Testis (tissue), 3 donors: ENCODE results near the gene NUP58. TPM values are rescaled to one million over a fixed set of nuclear protein-coding genes. Genes with fewer than 3 reads are reported as not detected.

ENCODE experiments used
- DNase-seq: peaks from one replicate; pipeline ENCODE4 v3.0.0-alpha.2; 2019
- H3K27ac ChIP-seq, 2 donors: fragments of 200-600 bp; sonication (generic); one replicate each; pipeline ENCODE4 v1.5.1; 2019
- H3K27me3 ChIP-seq: fragments of 200-600 bp; sonication (generic); one replicate; pipeline ENCODE4 v1.5.1; 2019
- H3K36me3 ChIP-seq: fragments of 200-600 bp; sonication (generic); one replicate; pipeline ENCODE4 v1.5.1; 2017; ENCODE audit warnings: low read depth; ENCODE audit errors: missing control alignments
- H3K4me1 ChIP-seq: fragments of 200-600 bp; sonication (generic); one replicate; pipeline ENCODE4 v1.5.1; 2019
- H3K4me3 ChIP-seq, 2 donors: fragments of 200-600 bp; sonication (generic); one replicate each; pipeline ENCODE4 v1.5.1; 2017 to 2019
- H3K9me3 ChIP-seq: fragments of 200-600 bp; sonication (generic); one replicate; pipeline ENCODE4 v1.5.1; 2017
- POLR2A ChIP-seq: fragments of 450-650 bp; IDR thresholded peaks from one replicate; pipeline ENCODE4 v1.6.1; 2017; ENCODE audit warnings: antibody characterized with exemption, mild to moderate bottlenecking, moderate library complexity
- WGBS, 2 donors: methylation state at CpG; one replicate each; pipeline ENCODE4 v1.1.5; 2018; 5-methylcytosine and 5-hydroxymethylcytosine counted together
- intact Hi-C: fragments of 100-400 bp; cut with DNase I; formaldehyde crosslinking; loops from one replicate; pipeline ENCODE4 v1.15.1; 2023; ENCODE audit warnings: low total_unique reads
- polyA plus RNA-seq: library from polyadenylated mRNA; stranded (reverse); fragments of 350-450 nt; fragmentation: Illumina TruSeq; extraction: RNeasy Lipid Tissue Mini Kit (QIAGEN cat#74804); gene quantifications from one replicate; pipeline ENCODE4 v1.2.3, GENCODE V29; 2014; ENCODE audit warnings: low read depth, low replicate concordance; ENCODE audit not compliant: insufficient read depth
- total RNA-seq, 2 donors: library from RNA; depleted of rRNA; stranded (reverse); fragments of >200 nt; gene quantifications; one replicate each; pipeline ENCODE4 v1.2.3, GENCODE V29; 2016
- TF ChIP-seq, protein P1 (sequence below), 3 experiments: fragments of 450-650 bp in 2 of 3; fragments of 200-600 bp in 1 of 3; sonication (generic) in 1 of 3; IDR thresholded peaks; one replicate each; pipeline ENCODE4 v1.5.1; 2016 to 2019; ENCODE audit warnings: antibody characterized with exemption in 3 of 3, mild to moderate bottlenecking in 2 of 3, moderate library complexity in 1 of 3

Gene NUP58
- total and polyA plus RNA-seq, 3 donors from 2014 or later = 90.9 to 237 (median 166) TPM

DNA sequence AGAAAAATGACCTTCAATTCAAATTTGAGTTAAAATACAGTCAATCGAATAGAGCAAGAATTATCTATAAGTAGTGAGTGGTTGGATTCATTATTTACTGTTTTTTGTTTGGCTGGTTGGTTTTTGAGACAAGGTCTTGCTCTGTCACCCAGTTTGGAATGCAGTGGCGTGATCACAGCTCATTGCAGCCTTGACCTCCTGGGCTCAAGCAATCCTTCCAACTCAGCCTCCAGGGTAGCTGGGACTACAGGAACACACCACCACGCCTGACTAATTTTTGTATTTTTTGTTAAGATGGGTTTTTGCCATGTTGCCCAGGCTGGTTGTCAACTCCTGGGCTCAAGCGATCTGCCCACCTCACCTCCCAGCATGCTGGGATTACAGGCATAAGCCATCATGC, 39.2 kb upstream of the NUP58 start:
- no peaks in the 10 kb centered on the region for H3K36me3 ChIP-seq
- no peaks in the 10 kb centered on the region for H3K4me1 ChIP-seq
- intact Hi-C loops = no loop called here
- H3K4me3 ChIP-seq = no peak overlapping the region
- no peaks in the 10 kb centered on the region for H3K27me3 ChIP-seq
- WGBS, 2 donors = 82 to 86% methylated on average over 4 of the region's 4 CpGs
- no peaks in the 10 kb centered on the region for H3K9me3 ChIP-seq
- TF ChIP-seq, protein P1, sequence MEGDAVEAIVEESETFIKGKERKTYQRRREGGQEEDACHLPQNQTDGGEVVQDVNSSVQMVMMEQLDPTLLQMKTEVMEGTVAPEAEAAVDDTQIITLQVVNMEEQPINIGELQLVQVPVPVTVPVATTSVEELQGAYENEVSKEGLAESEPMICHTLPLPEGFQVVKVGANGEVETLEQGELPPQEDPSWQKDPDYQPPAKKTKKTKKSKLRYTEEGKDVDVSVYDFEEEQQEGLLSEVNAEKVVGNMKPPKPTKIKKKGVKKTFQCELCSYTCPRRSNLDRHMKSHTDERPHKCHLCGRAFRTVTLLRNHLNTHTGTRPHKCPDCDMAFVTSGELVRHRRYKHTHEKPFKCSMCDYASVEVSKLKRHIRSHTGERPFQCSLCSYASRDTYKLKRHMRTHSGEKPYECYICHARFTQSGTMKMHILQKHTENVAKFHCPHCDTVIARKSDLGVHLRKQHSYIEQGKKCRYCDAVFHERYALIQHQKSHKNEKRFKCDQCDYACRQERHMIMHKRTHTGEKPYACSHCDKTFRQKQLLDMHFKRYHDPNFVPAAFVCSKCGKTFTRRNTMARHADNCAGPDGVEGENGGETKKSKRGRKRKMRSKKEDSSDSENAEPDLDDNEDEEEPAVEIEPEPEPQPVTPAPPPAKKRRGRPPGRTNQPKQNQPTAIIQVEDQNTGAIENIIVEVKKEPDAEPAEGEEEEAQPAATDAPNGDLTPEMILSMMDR (IDR thresholded peaks at IDR 0.05) = no peak
- TF ChIP-seq POLR2A = no peak
- no peak overlapping the region for H3K27ac ChIP-seq
- no peak for DNase-seq

DNA sequence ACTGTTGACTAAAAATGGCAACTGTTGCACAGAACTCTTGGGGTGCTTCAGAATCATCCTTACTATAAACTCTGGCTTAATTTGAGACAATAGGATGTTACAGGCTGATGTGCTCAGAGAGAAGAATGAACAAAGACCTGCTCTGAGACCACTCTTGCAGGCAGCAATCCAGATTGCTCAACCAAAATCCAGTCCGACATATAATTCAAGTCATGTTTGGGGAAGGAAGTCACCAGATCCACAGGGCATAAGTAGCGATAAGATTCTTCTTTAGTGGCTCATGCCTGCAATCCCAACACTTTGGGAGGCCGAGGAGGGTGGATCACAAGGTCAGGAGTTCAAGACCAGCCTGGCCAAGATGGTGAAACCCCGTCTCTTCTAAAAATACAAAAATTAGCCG, 34.7 kb upstream of the NUP58 start:
- no peak for DNase-seq
- Histone ChIP-seq H3K4me3 (no peak overlapping the region), H3K4me1 (no peaks in the 10 kb centered on the region), H3K9me3 (no peaks in the 10 kb centered on the region), H3K36me3 (no peaks in the 10 kb centered on the region), H3K27me3 (no peaks in the 10 kb centered on the region), H3K27ac (no peak overlapping the region)
- 84 to 91% methylated on average over 5 of the region's 5 CpGs for WGBS, 2 donors
- no peak for TF ChIP-seq POLR2A
- TF ChIP-seq, protein P1 (IDR thresholded peaks at IDR 0.05) = no peak
- intact Hi-C loops = no loop called here

DNA sequence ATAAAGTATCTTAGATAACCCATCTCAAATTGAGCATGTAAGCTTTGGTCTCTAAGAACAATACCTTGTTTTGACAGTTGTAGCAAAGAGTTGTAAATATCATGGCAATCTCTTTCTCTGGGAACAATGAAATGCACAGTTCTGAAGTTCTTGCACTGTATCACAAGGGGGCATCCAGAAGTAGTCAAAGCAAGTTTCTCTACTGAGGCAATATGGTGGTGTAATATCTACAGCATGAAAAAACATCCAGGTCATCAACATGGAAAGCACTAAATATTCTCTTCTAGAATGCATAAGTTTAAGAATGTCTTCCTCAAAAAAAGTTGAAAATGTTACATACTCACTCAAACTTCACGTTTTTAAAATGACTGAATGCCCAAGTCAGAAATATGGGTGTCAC, 33.7 kb upstream of the NUP58 start:
- Histone ChIP-seq H3K9me3 (no peaks in the 10 kb centered on the region), H3K4me3 (no peak overlapping the region), H3K27me3 (no peaks in the 10 kb centered on the region), H3K27ac (no peak overlapping the region), H3K36me3 (no peaks in the 10 kb centered on the region), H3K4me1 (no peaks in the 10 kb centered on the region)
- no peak for DNase-seq
- 74 to 93% methylated on average over 1 of the region's 1 CpG for WGBS, 2 donors
- TF ChIP-seq, protein P1 (IDR thresholded peaks at IDR 0.05) = no peak
- TF ChIP-seq POLR2A = no peak
- intact Hi-C loops = no loop called here

DNA sequence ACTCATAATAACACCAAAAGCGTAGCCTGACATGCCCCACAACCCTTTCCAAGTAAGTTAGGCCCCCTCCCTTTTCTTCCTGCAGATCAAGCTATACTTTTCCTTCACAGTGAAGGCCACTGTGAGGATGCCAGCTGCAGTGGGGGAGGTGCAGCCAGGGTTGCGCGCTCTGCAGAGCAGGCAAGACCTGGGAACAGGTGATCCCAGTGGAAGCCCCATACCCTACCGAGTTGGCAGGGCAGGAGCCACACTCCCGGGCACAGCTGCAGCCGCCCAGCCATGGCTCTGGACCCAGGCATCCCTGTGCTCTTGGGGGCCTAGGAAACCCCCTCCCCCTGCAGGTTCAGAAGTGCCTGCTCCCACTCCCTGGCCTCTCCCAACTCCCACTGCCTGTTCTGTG, 32.9 kb upstream of the NUP58 start:
- Histone ChIP-seq H3K4me3 (no peak overlapping the region), H3K27ac (no peak overlapping the region), H3K27me3 (no peaks in the 10 kb centered on the region), H3K4me1 (no peaks in the 10 kb centered on the region), H3K36me3 (no peaks in the 10 kb centered on the region), H3K9me3 (no peaks in the 10 kb centered on the region)
- intact Hi-C loops = no loop called here
- 89 to 94% methylated on average over 3 to 6 of the region's 6 CpGs for WGBS, 2 donors
- no peak for DNase-seq
- no peak for TF ChIP-seq POLR2A
- TF ChIP-seq, protein P1 (IDR thresholded peaks at IDR 0.05) = no peak

DNA sequence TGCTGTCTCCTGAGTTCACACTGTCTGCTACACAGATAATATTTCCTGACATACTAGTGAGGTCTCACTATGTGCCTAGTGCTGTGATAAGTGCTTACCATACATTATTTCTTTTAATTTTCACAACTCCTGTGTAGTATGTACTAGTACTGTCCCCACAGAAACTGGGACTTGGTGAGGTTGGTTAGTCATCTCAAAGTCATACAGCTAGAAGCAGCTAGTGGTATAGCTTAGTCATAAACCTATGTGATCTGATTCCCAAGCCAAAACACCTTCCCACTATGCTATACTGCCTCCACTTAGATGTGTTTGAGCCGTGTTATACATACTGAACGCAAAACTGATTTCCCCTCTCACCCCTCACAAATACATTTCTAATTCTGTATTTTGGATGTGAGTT, 24.7 kb upstream of the NUP58 start:
- H3K27ac ChIP-seq = no peak overlapping the region
- intact Hi-C loops = no loop called here
- no peak for TF ChIP-seq POLR2A
- no peaks in the 10 kb centered on the region for H3K4me1 ChIP-seq
- H3K27me3 ChIP-seq = no peaks in the 10 kb centered on the region
- 90 to 100% methylated on average over 2 of the region's 2 CpGs for WGBS, 2 donors
- no peaks in the 10 kb centered on the region for H3K36me3 ChIP-seq
- H3K9me3 ChIP-seq = no peaks in the 10 kb centered on the region
- no peak for DNase-seq
- no peak overlapping the region for H3K4me3 ChIP-seq
